A673 (cell line): ENCODE results near the gene SAMD11. TPM values are rescaled to one million over a fixed set of nuclear protein-coding genes. Genes with fewer than 3 reads are reported as not detected.

ENCODE experiments used
- BruUV-seq: library from RNA; stranded (reverse); fragments of 400-500 nt; replicated peaks from 2 replicates; lab custom pipeline; 2021; lab: Mats Ljungman, UMichigan
- CTCF ChIA-PET: fragments of 300-600 bp; sonication (Branson Sonifier 250); formaldehyde crosslinking; loops from one replicate; lab custom pipeline; 2022; ENCODE audit warnings: antibody characterized with exemption; lab: Charles Lee
- POLR2A ChIA-PET: fragments of 300-600 bp; sonication (Branson Sonifier 250); formaldehyde crosslinking; loops from one replicate; lab custom pipeline; 2022; ENCODE audit warnings: antibody characterized with exemption; ENCODE audit not compliant: low non-redundant PET; lab: Charles Lee
- DNase-seq: peaks from one replicate; pipeline ENCODE4 v3.0.0-alpha.2; 2015; ENCODE audit warnings: low spot score
- H3K27ac ChIP-seq: fragments of 200-600 bp; sonication (generic); 2 replicates; pipeline ENCODE4 v1.5.1; 2016; ENCODE audit warnings: mixed run types, low read depth, mild to moderate bottlenecking, mixed read lengths, antibody characterized with exemption, low read length; ENCODE audit not compliant: poor library complexity, severe bottlenecking
- H3K27me3 ChIP-seq: fragments of 200-600 bp; sonication (generic); replicated peaks from 2 replicates; pipeline ENCODE4 v1.6.1; 2017; ENCODE audit warnings: mixed run types, low read depth, mild to moderate bottlenecking, mixed read lengths, antibody characterized with exemption, low read length; ENCODE audit not compliant: insufficient read depth, poor library complexity
- H3K36me3 ChIP-seq: fragments of 200-600 bp; sonication (generic); 2 replicates; pipeline ENCODE4 v1.6.1; 2016; ENCODE audit warnings: mixed run types, mild to moderate bottlenecking, mixed read lengths, antibody characterized with exemption, low read length; ENCODE audit not compliant: insufficient read depth, poor library complexity, severe bottlenecking
- H3K4me1 ChIP-seq: fragments of 200-600 bp; sonication (generic); 2 replicates; pipeline ENCODE4 v1.6.1; 2017; ENCODE audit warnings: mixed run types, mild to moderate bottlenecking, mixed read lengths, antibody characterized with exemption, low read length; ENCODE audit not compliant: insufficient read depth, poor library complexity, severe bottlenecking
- H3K4me3 ChIP-seq: fragments of 200-600 bp; sonication (generic); 2 replicates; pipeline ENCODE4 v1.5.1; 2016; ENCODE audit warnings: low read depth, mixed run types, mild to moderate bottlenecking, mixed read lengths, low read length; ENCODE audit not compliant: poor library complexity, severe bottlenecking
- H3K9me3 ChIP-seq: fragments of 200-600 bp; sonication (generic); 2 replicates; pipeline ENCODE4 v1.6.1; 2016; ENCODE audit warnings: mixed run types, low read depth, mild to moderate bottlenecking, mixed read lengths, antibody characterized with exemption, low read length; ENCODE audit not compliant: poor library complexity, severe bottlenecking
- CTCF ChIP-seq: fragments of 300-800, 200-600 bp; sonication (generic); conservative IDR thresholded peaks from 2 replicates; pipeline ENCODE4 v1.5.1; 2017; ENCODE audit warnings: low read depth, mild to moderate bottlenecking, antibody characterized with exemption, low read length, moderate library complexity, mixed read lengths
- EZH2 ChIP-seq: fragments of 200-600 bp; sonication (generic); IDR thresholded peaks from 2 replicates; pipeline ENCODE4 v1.6.1; 2017; ENCODE audit warnings: borderline replicate concordance, low read depth, mild to moderate bottlenecking, mixed read lengths, antibody characterized with exemption, low read length; ENCODE audit not compliant: poor library complexity, severe bottlenecking
- intact Hi-C: fragments of 100-400 bp; cut with micrococcal nuclease; formaldehyde crosslinking; loops from one replicate; pipeline ENCODE4 v1.10.0; 2022; ENCODE audit not compliant: unreplicated experiment
- total RNA-seq: library from RNA; stranded (reverse); gene quantifications from 2 replicates; pipeline ENCODE4 v1.2.3, GENCODE V29; 2021

SAMD11 gene
- total RNA-seq, 1 experiment from 2014 or later = 28.4 TPM

- intact Hi-C loops = no loop called here
- TF ChIP-seq EZH2 = no peak
- no peak for TF ChIP-seq CTCF
- Histone ChIP-seq H3K27ac (no peak overlapping the region), H3K4me3 (no peak overlapping the region), H3K36me3 (no peaks in the 10 kb centered on the region), H3K4me1 (peaks cover 12% of the 10 kb centered on the region), H3K27me3 (peaks cover 25% of the 10 kb centered on the region), H3K9me3 (no peaks in the 10 kb centered on the region)
- no TSS peak for BruUV-seq
- ChIA-PET CTCF (no interaction called here), POLR2A (interaction anchor here (0.6 kb wide), 1 partner anchor 39 kb away, joined by 7 read pairs; no protein-coding TSS in a partner anchor)
- DNase-seq = no peak
These were observed 48.2 kb downstream of the SAMD11 start for GRCh38 chr1:971751-972506.

GRCh38 chr1:972726-973458, 49.2 kb downstream of the SAMD11 start:
- no peak overlapping the region for H3K4me3 ChIP-seq
- POLR2A ChIA-PET = no interaction called here
- H3K4me1 ChIP-seq = peaks cover 8% of the 10 kb centered on the region
- TF ChIP-seq CTCF = no peak
- no peak for TF ChIP-seq EZH2
- H3K27me3 ChIP-seq = peaks cover 25% of the 10 kb centered on the region
- intact Hi-C loops = no loop called here
- no peaks in the 10 kb centered on the region for H3K36me3 ChIP-seq
- no peak overlapping the region for H3K27ac ChIP-seq
- CTCF ChIA-PET = no interaction called here
- no peaks in the 10 kb centered on the region for H3K9me3 ChIP-seq
- no TSS peak for BruUV-seq
- DNase-seq = no peak

GRCh38 chr1:973459-974292, 50.0 kb downstream of the SAMD11 start:
- intact Hi-C loops = no loop called here
- no peak for TF ChIP-seq CTCF
- no peak for TF ChIP-seq EZH2
- peaks cover 25% of the 10 kb centered on the region for H3K27me3 ChIP-seq
- H3K9me3 ChIP-seq = no peaks in the 10 kb centered on the region
- ChIA-PET CTCF (no interaction called here), POLR2A (no interaction called here)
- H3K36me3 ChIP-seq = no peaks in the 10 kb centered on the region
- no TSS peak for BruUV-seq
- no peak overlapping the region for H3K27ac ChIP-seq
- peaks cover 8% of the 10 kb centered on the region for H3K4me1 ChIP-seq
- no peak overlapping the region for H3K4me3 ChIP-seq
- no peak for DNase-seq
